Spleen (tissue), 7 donors: ENCODE results near the gene ADRA1B.

ENCODE experiments used
- CTCF ChIP-seq, 11 experiments: fragments of 200-600 bp in 7 of 11; fragments of 450-650 bp in 4 of 11; sonication (generic) in 4 of 11; IDR thresholded peaks in 8 of 11; conservative IDR thresholded peaks in 3 of 11; 1 replicate in 7 of 11; 2 replicates in 4 of 11; pipeline versions ENCODE4 v1.4.0 to v1.8.0; 2016 to 2021; ENCODE audit warnings: antibody characterized with exemption in 11 of 11, inconsistent platforms in 4 of 11, mild to moderate bottlenecking in 1 of 11
- POLR2AphosphoS5 ChIP-seq, 3 donors: sonication (generic); formaldehyde crosslinking; IDR thresholded peaks; one replicate each; pipeline ENCODE4 v1.5.1; 2017; ENCODE audit warnings: antibody characterized with exemption in 3 of 3
- donor health status: DM: no; HTN: no; CAD: no; lungs with moderate emphysema.
- donor health status: DM: no; HTN: no; CAD: no.
- donor health status: DM: no; HTN: no; CAD: no.

DNA sequence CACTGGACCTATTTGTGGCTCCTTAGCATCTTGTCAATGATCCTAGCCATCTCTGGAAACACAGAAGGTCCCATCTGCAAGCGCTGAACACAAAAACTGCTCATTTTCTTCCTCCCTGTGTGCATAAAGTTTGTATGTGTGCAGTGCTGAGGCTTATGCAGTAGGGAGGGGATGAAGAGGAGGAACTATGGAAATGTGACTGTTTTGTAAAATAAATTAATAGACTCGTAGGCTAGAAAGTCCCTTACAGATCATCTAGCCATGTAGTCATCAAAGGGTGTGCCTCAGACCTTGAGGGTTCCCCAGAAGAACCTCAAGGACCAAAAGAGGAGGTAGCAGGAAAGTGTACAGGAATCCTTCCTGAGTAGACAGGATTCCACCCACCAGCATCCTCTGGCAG is 34.3 kb upstream of the ADRA1B start:
- no peak for TF ChIP-seq CTCF (IDR thresholded peaks at IDR 0.05 in 8 of 11, conservative IDR thresholded peaks at IDR 0.05 in 3 of 11)
- no peak for TF ChIP-seq POLR2AphosphoS5 (IDR thresholded peaks at IDR 0.05)
